Measurements from ENCODE around the gene OR52M1.
"Not testable (repeated sequence)": the region's sequence is repeated elsewhere in the genome, so short reads cannot be mapped to it uniquely, and the experiment has no call there.

The OR52M1 gene

GRCh38 chr11:4531686-4532085 is 13.3 kb upstream of the OR52M1 start:
- H3K9ac ChIP-seq (ENCODE audit: low read depth, low read length); H3K27ac ChIP-seq (ENCODE audit: low read depth, low read length); H3K27me3 ChIP-seq (ENCODE audit: insufficient read depth, low read length); H3K4me1 ChIP-seq (ENCODE audit: insufficient read depth, low read length); H3K4me3 ChIP-seq (ENCODE audit: low read length); H3K9me3 ChIP-seq (ENCODE audit: insufficient read depth, low read depth, low read length); H3K36me3 ChIP-seq (ENCODE audit: insufficient read depth, low read length): not testable (repeated sequence)
- 64% methylated on average over 11 of the region's 11 CpGs for WGBS

DNA sequence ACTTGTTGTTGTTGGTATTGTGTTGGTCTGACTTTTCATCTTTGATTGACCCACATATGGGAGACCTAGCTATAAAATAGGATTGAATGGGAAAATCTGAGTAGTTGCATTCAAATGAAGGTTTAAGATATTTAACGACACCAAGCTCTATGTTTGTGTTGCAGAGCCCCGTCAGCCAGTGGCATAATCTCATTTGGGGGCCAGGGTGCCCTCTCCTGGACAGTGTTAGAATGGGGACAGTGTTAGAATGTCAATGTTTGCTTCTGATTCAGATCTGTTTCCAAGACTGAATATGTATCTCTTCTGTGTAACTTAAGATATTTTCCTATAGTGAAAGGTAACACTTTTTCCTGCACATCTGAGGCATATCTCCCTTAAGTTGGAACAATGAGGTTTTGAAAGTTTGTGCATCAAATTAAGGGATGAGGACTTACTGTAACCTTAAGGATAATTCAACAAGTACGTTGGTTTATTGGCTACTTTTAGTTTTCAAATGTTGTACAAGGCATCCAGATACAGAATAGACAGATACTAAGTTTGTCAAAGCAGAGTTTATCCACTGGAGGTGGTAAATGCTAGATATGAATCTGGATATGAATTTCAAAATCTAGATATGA is 5.3 kb upstream of the OR52M1 start:
- Histone ChIP-seq H3K9ac (ENCODE audit: low read depth, low read length) (no peak overlapping the region), H3K27ac (ENCODE audit: low read depth, low read length) (no peak overlapping the region), H3K9me3 (ENCODE audit: insufficient read depth, low read depth, low read length) (no peaks in the 10 kb centered on the region), H3K4me1 (ENCODE audit: insufficient read depth, low read length) (no peaks in the 10 kb centered on the region), H3K27me3 (ENCODE audit: insufficient read depth, low read length) (no peaks in the 10 kb centered on the region), H3K36me3 (ENCODE audit: insufficient read depth, low read length) (no peaks in the 10 kb centered on the region), H3K4me3 (ENCODE audit: low read length) (no peak overlapping the region)
- WGBS = 48% methylated on average over 3 of the region's 3 CpGs

DNA sequence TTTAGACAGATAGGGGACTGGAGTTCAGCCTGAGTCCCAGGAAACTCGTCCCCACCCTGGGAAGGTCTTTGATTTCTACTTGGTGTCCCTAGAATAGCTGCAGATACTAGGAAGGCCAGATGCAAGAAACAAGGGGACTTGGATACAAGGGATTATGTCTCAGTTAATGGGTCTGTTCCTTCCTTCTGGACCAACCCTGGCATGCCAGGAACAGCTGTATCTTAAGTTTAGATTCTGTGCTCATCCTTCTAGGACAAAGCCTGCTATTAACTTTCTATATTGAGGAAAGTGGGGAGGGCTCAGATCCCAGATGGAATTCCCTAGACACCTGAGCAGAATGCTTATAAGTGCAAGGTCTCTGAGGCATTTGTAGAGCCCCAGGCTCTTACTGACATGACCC is 3.9 kb upstream of the OR52M1 start:
- Histone ChIP-seq H3K4me3 (ENCODE audit: low read length) (no peak overlapping the region), H3K9ac (ENCODE audit: low read depth, low read length) (no peak overlapping the region), H3K4me1 (ENCODE audit: insufficient read depth, low read length) (no peaks in the 10 kb centered on the region), H3K9me3 (ENCODE audit: insufficient read depth, low read depth, low read length) (no peaks in the 10 kb centered on the region), H3K27ac (ENCODE audit: low read depth, low read length) (no peak overlapping the region), H3K27me3 (ENCODE audit: insufficient read depth, low read length) (no peaks in the 10 kb centered on the region), H3K36me3 (ENCODE audit: insufficient read depth, low read length) (no peaks in the 10 kb centered on the region)
- 85% methylated on average over 1 of the region's 1 CpG for WGBS

DNA sequence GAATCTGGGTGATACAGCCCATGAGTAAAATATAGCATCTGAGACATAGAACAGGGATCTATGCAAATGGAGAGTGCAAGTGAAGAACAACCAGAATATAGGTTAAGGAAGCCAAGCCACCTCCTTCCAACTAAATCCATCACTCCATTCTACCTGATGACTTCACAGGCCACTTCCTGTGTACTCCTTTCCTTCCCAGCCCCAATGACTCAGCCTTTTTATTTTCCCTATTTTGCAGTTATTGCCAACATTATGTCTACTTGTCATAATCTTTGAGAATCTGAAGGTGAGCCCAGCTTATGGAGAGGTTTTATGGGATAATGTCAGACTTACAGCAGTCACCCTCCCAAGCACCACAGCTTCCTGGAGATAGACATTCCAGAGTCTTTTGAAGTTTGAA is 1.4 kb upstream of the OR52M1 start:
- Histone ChIP-seq H3K4me3 (ENCODE audit: low read length) (no peak overlapping the region), H3K27ac (ENCODE audit: low read depth, low read length) (no peak overlapping the region), H3K27me3 (ENCODE audit: insufficient read depth, low read length) (no peaks in the 10 kb centered on the region), H3K36me3 (ENCODE audit: insufficient read depth, low read length) (no peaks in the 10 kb centered on the region), H3K9ac (ENCODE audit: low read depth, low read length) (no peak overlapping the region), H3K9me3 (ENCODE audit: insufficient read depth, low read depth, low read length) (no peaks in the 10 kb centered on the region), H3K4me1 (ENCODE audit: insufficient read depth, low read length) (no peaks in the 10 kb centered on the region)

DNA sequence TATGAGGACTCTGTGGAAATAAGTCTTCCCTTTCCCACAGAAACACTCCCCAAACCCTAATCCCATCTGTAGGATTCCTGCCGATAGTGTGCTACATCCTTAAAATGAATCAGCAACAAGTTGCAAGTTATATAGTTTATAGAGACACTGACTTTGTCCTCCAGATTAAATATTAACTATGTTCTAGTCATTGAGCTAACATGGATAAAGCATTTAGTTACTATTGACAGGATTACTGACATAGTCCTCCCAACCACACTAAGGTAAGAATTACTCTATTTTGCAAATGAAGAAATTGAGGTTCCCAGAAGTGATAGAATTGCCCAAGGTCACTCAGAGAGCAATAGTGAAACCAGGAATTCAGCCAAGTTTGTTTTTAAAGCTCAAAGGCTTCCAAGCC is 1.9 kb downstream of the OR52M1 start:
- Histone ChIP-seq H3K4me1 (ENCODE audit: insufficient read depth, low read length) (no peaks in the 10 kb centered on the region), H3K27me3 (ENCODE audit: insufficient read depth, low read length) (no peaks in the 10 kb centered on the region), H3K27ac (ENCODE audit: low read depth, low read length) (no peak overlapping the region), H3K9ac (ENCODE audit: low read depth, low read length) (no peak overlapping the region), H3K9me3 (ENCODE audit: insufficient read depth, low read depth, low read length) (no peaks in the 10 kb centered on the region), H3K36me3 (ENCODE audit: insufficient read depth, low read length) (no peaks in the 10 kb centered on the region), H3K4me3 (ENCODE audit: low read length) (no peak overlapping the region)
- 100% methylated on average over 1 of the region's 1 CpG for WGBS

GRCh38 chr11:4547416-4547815 is 2.4 kb downstream of the OR52M1 start:
- H3K9ac ChIP-seq (ENCODE audit: low read depth, low read length) = no peak overlapping the region

DNA sequence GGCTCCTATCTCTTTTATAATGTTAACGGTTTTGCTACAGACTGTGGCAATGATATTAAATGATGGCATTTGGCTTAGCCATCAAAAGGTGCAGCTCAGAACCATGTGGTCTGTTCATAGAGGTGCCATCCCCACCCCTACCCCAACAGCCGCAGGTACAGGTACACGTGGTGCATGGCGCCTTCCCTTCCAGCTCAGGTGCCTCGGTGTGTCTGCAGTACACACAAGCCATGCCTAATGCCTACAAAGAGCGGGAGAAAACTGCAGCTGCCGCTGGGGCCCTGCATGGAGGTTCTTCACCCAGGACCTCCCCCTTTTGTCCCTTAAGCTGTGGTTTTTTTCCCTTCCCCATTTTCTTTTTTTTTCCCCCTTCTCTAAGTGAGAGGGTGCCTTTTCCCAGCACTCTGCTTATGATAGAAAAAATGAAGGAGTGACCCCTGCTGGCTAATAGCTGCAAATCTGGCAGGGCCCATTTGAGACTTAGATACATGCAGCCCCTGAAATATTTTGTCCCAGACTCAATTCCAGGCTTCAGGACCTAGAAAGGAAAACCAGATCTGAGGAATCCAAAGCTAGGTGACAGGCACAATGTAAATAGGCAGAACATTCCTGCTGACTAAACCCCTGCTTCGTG is 6.5 kb downstream of the OR52M1 start:
- Histone ChIP-seq H3K4me3 (ENCODE audit: low read length) (no peak overlapping the region), H3K36me3 (ENCODE audit: insufficient read depth, low read length) (no peaks in the 10 kb centered on the region), H3K27ac (ENCODE audit: low read depth, low read length) (no peak overlapping the region), H3K9ac (ENCODE audit: low read depth, low read length) (no peak overlapping the region), H3K27me3 (ENCODE audit: insufficient read depth, low read length) (no peaks in the 10 kb centered on the region), H3K4me1 (ENCODE audit: insufficient read depth, low read length) (no peaks in the 10 kb centered on the region), H3K9me3 (ENCODE audit: insufficient read depth, low read depth, low read length) (no peaks in the 10 kb centered on the region)
- WGBS = 81% methylated on average over 8 of the region's 8 CpGs

More at GRCh38 chr11:4547416-4547815, 2.4 kb downstream of the OR52M1 start:
- no peaks in the 10 kb centered on the region for H3K36me3 ChIP-seq (ENCODE audit: insufficient read depth, low read length)
- no peak overlapping the region for H3K27ac ChIP-seq (ENCODE audit: low read depth, low read length)
- no peaks in the 10 kb centered on the region for H3K4me1 ChIP-seq (ENCODE audit: insufficient read depth, low read length)
- 81% methylated on average over 3 of the region's 4 CpGs for WGBS
- H3K9me3 ChIP-seq (ENCODE audit: insufficient read depth, low read depth, low read length) = no peaks in the 10 kb centered on the region
- H3K4me3 ChIP-seq (ENCODE audit: low read length) = no peak overlapping the region
- no peaks in the 10 kb centered on the region for H3K27me3 ChIP-seq (ENCODE audit: insufficient read depth, low read length)

DNA sequence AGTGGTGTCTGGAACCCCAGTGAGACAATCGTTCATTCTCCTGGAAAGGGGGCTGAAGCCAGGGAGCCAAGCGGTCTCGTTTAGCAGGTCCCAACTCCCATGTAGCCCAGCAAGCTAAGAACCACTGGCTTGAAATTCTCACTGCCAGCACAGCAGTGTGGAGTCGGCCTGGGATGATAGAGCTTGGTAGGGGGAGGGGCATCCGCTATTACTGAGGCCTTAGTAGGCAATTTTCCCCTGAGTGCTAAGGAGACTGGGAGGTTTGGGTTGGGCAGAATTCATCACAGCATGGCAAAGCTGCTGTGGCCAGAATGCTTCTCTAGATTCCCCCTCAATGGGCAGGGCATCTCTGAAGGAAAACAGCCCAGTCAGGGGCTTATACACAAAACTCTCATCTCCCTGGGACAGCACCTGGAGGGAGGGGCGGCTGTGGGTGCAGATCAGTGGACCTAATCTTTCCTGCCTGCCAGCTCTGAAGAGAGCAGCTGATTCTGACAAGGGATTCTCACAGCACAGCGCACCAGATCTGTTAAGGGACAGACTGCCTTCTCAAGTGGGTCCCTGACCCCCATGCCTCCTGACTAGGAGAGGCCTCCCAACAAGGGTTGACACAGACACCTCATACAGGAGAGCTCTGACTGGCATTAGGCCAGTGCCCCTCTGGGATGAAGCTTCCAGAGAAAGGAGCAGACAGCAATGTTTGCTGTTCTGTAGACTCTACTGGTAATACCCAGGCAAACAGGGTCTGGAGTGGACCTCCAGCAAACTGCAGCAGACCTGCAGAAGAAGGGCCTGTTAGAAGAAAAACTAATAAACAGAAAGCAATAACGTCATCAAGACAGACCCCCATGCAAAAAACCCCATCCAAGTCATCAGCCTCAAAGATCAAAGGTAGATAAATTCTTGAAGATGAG is 14.8 kb downstream of the OR52M1 start:
- Histone ChIP-seq H3K9me3 (ENCODE audit: insufficient read depth, low read depth, low read length) (no peaks in the 10 kb centered on the region), H3K4me1 (ENCODE audit: insufficient read depth, low read length) (no peaks in the 10 kb centered on the region), H3K9ac (ENCODE audit: low read depth, low read length) (no peak overlapping the region), H3K4me3 (ENCODE audit: low read length) (no peak overlapping the region), H3K36me3 (ENCODE audit: insufficient read depth, low read length) (no peaks in the 10 kb centered on the region), H3K27ac (ENCODE audit: low read depth, low read length) (no peak overlapping the region), H3K27me3 (ENCODE audit: insufficient read depth, low read length) (no peaks in the 10 kb centered on the region)
- WGBS = 83% methylated on average over 7 of the region's 8 CpGs

GRCh38 chr11:4560467-4560866 is 15.5 kb downstream of the OR52M1 start:
- Histone ChIP-seq H3K9ac (ENCODE audit: low read depth, low read length) (no peak overlapping the region), H3K4me1 (ENCODE audit: insufficient read depth, low read length) (no peaks in the 10 kb centered on the region), H3K27me3 (ENCODE audit: insufficient read depth, low read length) (no peaks in the 10 kb centered on the region), H3K27ac (ENCODE audit: low read depth, low read length) (no peak overlapping the region), H3K36me3 (ENCODE audit: insufficient read depth, low read length) (no peaks in the 10 kb centered on the region), H3K4me3 (ENCODE audit: low read length) (no peak overlapping the region), H3K9me3 (ENCODE audit: insufficient read depth, low read depth, low read length) (no peaks in the 10 kb centered on the region)
- WGBS = 100% methylated on average over 1 of the region's 1 CpG

DNA sequence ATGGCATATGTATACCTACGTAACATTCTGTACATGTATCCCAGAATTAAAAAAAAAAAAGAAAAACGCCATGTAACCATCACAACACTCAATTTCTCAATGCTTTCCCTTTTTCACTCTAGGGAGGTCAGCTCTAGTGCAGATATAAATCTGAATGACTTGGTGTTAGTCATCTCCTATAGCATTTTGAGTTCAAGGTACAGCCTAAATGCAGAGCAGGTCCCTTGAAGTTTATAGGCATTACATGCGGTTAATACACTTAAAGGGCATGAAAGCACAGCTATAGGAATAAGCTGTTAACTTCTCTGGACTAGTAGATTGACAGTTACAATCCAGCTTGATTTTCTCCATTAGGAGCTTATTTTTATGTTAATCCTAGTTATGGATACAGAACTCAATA is 20.4 kb downstream of the OR52M1 start:
- Histone ChIP-seq H3K4me3 (ENCODE audit: low read length) (no peak overlapping the region), H3K27ac (ENCODE audit: low read depth, low read length) (no peak overlapping the region), H3K27me3 (ENCODE audit: insufficient read depth, low read length) (no peaks in the 10 kb centered on the region), H3K36me3 (ENCODE audit: insufficient read depth, low read length) (no peaks in the 10 kb centered on the region), H3K4me1 (ENCODE audit: insufficient read depth, low read length) (no peaks in the 10 kb centered on the region), H3K9me3 (ENCODE audit: insufficient read depth, low read depth, low read length) (no peaks in the 10 kb centered on the region), H3K9ac (ENCODE audit: low read depth, low read length) (no peak overlapping the region)
- WGBS = 98% methylated on average over 2 of the region's 3 CpGs

DNA sequence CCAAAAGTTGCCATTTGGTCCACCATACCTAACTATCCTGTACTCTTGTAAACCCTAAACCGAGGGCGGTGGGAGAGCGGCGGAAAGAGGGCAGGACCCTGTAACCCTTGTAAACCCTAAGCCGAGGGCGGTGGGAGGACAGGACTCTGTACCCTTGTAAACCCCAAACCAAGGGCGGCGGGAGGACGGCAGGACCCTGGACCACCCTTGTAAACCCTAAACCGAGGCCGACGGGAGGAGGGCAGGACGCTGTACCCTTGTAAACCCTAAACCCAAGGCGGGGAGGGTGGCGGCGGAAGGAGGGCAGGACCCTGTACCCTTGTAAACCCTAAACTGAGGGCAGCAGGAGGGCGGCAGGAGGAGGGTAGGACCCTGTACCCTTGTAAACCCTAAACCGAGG is 24.1 kb downstream of the OR52M1 start:
- Histone ChIP-seq H3K36me3 (ENCODE audit: insufficient read depth, low read length) (no peaks in the 10 kb centered on the region), H3K4me3 (ENCODE audit: low read length) (no peak overlapping the region), H3K9ac (ENCODE audit: low read depth, low read length) (no peak overlapping the region), H3K27me3 (ENCODE audit: insufficient read depth, low read length) (no peaks in the 10 kb centered on the region), H3K27ac (ENCODE audit: low read depth, low read length) (no peak overlapping the region), H3K4me1 (ENCODE audit: insufficient read depth, low read length) (peaks cover 9% of the 10 kb centered on the region), H3K9me3 (ENCODE audit: insufficient read depth, low read depth, low read length) (no peaks in the 10 kb centered on the region)
- WGBS = 92% methylated on average over 18 of the region's 18 CpGs

Data from HUES64 (cell line).